ENCODE data around the gene THOC5. TPM values are rescaled to one million over a fixed set of nuclear protein-coding genes. Genes with fewer than 3 reads are reported as not detected.

THOC5 gene
- total RNA-seq, 1 experiment from 2014 or later = 74.4 TPM

DNA sequence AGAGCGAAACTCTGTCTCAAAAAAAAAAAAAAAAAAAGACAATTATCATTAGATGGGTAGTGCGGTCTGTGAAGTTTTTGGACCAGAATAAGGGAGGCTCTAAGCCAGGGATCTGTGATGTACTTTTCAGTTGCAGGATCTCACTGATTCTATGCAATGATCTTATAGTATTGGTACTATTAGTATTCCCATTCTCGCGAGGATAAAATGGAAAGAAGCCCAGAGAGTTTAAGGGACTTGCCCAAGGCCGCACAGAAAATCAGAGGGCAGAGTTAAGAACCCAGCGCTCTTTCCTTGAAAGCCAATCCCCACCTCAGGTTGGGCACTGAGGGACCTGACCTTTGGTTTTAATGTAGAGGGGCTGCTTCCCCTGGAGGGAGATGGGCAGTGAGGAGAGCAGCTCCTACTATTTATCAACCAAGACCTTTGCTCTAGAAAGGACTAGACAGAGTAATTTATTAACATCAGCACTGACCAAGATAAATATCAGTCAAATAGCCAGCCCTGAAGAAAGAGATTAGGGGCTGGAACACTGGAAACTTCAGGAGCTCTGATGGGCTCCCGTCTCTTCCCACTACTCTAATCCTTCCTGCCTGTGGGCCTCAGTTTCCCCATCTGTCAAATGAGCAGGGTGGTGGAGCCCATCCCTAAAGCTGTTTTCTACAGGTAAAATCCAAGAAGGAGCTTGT is 21.3 kb upstream of the THOC5 start:
- H3K4me1 ChIP-seq (ENCODE audit: control insufficient read depth, insufficient read depth, low read length) = no peaks in the 10 kb centered on the region; the same call in 1 of the 2 replicates
- H3K36me3 ChIP-seq (ENCODE audit: control insufficient read depth, insufficient read depth, low read length) = no peaks in the 10 kb centered on the region
- CTCF ChIA-PET = no interaction called here
- H3K27me3 ChIP-seq (ENCODE audit: control insufficient read depth, insufficient read depth, low read length) = no peaks in the 10 kb centered on the region
- ATAC-seq = no peak
- H3K9me3 ChIP-seq (ENCODE audit: control insufficient read depth, insufficient read depth, low read depth, low read length) = no peaks in the 10 kb centered on the region
- DNase-seq (ENCODE audit: low read depth, low spot score) = no peak
- intact Hi-C loops (cut with micrococcal nuclease; ENCODE audit: unreplicated experiment) = no loop called here
- H3K27ac ChIP-seq (ENCODE audit: low read length) = no peak overlapping the region
- TSS peak; percentile 61 for BruUV-seq (replicated peaks)
- in situ Hi-C loops (cut with HindIII; ENCODE audit: low pct_unique_long_range_greater_than_20kb, low sequenced_read_pairs) = no loop called here
- no peak overlapping the region for H3K4me3 ChIP-seq (ENCODE audit: low read depth in 2 of 2, low read length in 2 of 2)
- no peak for TF ChIP-seq CTCF (IDR thresholded peaks at IDR 0.05)
- TF ChIP-seq, protein P1, sequence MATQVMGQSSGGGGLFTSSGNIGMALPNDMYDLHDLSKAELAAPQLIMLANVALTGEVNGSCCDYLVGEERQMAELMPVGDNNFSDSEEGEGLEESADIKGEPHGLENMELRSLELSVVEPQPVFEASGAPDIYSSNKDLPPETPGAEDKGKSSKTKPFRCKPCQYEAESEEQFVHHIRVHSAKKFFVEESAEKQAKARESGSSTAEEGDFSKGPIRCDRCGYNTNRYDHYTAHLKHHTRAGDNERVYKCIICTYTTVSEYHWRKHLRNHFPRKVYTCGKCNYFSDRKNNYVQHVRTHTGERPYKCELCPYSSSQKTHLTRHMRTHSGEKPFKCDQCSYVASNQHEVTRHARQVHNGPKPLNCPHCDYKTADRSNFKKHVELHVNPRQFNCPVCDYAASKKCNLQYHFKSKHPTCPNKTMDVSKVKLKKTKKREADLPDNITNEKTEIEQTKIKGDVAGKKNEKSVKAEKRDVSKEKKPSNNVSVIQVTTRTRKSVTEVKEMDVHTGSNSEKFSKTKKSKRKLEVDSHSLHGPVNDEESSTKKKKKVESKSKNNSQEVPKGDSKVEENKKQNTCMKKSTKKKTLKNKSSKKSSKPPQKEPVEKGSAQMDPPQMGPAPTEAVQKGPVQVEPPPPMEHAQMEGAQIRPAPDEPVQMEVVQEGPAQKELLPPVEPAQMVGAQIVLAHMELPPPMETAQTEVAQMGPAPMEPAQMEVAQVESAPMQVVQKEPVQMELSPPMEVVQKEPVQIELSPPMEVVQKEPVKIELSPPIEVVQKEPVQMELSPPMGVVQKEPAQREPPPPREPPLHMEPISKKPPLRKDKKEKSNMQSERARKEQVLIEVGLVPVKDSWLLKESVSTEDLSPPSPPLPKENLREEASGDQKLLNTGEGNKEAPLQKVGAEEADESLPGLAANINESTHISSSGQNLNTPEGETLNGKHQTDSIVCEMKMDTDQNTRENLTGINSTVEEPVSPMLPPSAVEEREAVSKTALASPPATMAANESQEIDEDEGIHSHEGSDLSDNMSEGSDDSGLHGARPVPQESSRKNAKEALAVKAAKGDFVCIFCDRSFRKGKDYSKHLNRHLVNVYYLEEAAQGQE (IDR thresholded peaks at IDR 0.05; ENCODE audit: insufficient read depth in 1 of 2, low read depth in 2 of 2, low read length in 1 of 2) = no peak
- TF ChIP-seq POLR2AphosphoS5 (IDR thresholded peaks at IDR 0.05; ENCODE audit: low read depth, low read length) = no peak
- no peak for TF ChIP-seq TCF7L2 (IDR thresholded peaks at IDR 0.05; ENCODE audit: low read depth, low read length)
- no peak for TF ChIP-seq SIN3A (IDR thresholded peaks at IDR 0.05; ENCODE audit: borderline replicate concordance, insufficient read depth, low read depth, low read length)
- POLR2A ChIA-PET = no interaction called here

GRCh38 chr22:29570912-29571549 is 17.5 kb upstream of the THOC5 start:
- intact Hi-C loops (cut with micrococcal nuclease; ENCODE audit: unreplicated experiment) = no loop called here
- Histone ChIP-seq H3K9me3 (ENCODE audit: control insufficient read depth, insufficient read depth, low read depth, low read length) (no peaks in the 10 kb centered on the region), H3K27ac (ENCODE audit: low read length) (no peak overlapping the region), H3K4me1 (ENCODE audit: control insufficient read depth, insufficient read depth, low read length) (no peaks in the 10 kb centered on the region), H3K36me3 (ENCODE audit: control insufficient read depth, insufficient read depth, low read length) (no peaks in the 10 kb centered on the region), H3K4me3 (ENCODE audit: low read depth in 2 of 2, low read length in 2 of 2) (no peak overlapping the region), H3K27me3 (ENCODE audit: control insufficient read depth, insufficient read depth, low read length) (no peaks in the 10 kb centered on the region)
- no TSS peak for BruUV-seq (replicated peaks)
- DNase-seq (ENCODE audit: low read depth, low spot score) (no peak), ATAC-seq (no peak)
- POLR2A ChIA-PET = interaction anchor here (0.5 kb wide), 1 partner anchor 17 kb away, joined by 5 read pairs; no protein-coding TSS in a partner anchor
- TF ChIP-seq SIN3A (IDR thresholded peaks at IDR 0.05; ENCODE audit: borderline replicate concordance, insufficient read depth, low read depth, low read length) = no peak
- no peak for TF ChIP-seq POLR2AphosphoS5 (IDR thresholded peaks at IDR 0.05; ENCODE audit: low read depth, low read length)
- no peak for TF ChIP-seq TCF7L2 (IDR thresholded peaks at IDR 0.05; ENCODE audit: low read depth, low read length)
- TF ChIP-seq, protein P1 (IDR thresholded peaks at IDR 0.05; ENCODE audit: insufficient read depth in 1 of 2, low read depth in 2 of 2, low read length in 1 of 2) = no peak
- no peak for TF ChIP-seq CTCF (IDR thresholded peaks at IDR 0.05)
- in situ Hi-C loops (cut with HindIII; ENCODE audit: low pct_unique_long_range_greater_than_20kb, low sequenced_read_pairs) = no loop called here
- CTCF ChIA-PET = no interaction called here

Measured in Panc1 (cell line).